MM.1S (cell line): Measurements from ENCODE around the gene SCFD2.

Source experiments
- DNase-seq: peaks from one replicate; pipeline ENCODE4 v3.0.0-alpha.2; 2015
- H2AFZ ChIP-seq: fragments of 300-600 bp; sonication (generic); 2 replicates; pipeline ENCODE4 v1.6.0; 2016; ENCODE audit warnings: antibody characterized with exemption, low read length
- H3F3A ChIP-seq: fragments of 300-600 bp; sonication (generic); 2 replicates; pipeline ENCODE4 v1.6.1; 2016; ENCODE audit warnings: mild to moderate bottlenecking, antibody characterized with exemption, low read length, moderate library complexity, mixed read lengths; ENCODE audit not compliant: insufficient read depth
- H3K27ac ChIP-seq: fragments of 300-600 bp; sonication (generic); 2 replicates; pipeline ENCODE4 v1.5.1; 2016; ENCODE audit warnings: mild to moderate bottlenecking, low read length
- H3K27me3 ChIP-seq: fragments of 300-600 bp; sonication (generic); replicated peaks from 2 replicates; pipeline ENCODE4 v1.6.0; 2016; ENCODE audit warnings: low read length; ENCODE audit not compliant: insufficient read depth
- H3K36me3 ChIP-seq: fragments of 300-600 bp; sonication (generic); replicated peaks from 2 replicates; pipeline ENCODE4 v1.6.1; 2016; ENCODE audit warnings: mild to moderate bottlenecking, low read length, mixed read lengths; ENCODE audit not compliant: insufficient read depth
- H3K4me1 ChIP-seq: fragments of 300-600 bp; sonication (generic); 2 replicates; pipeline ENCODE4 v1.6.1; 2016; ENCODE audit warnings: low read length, mixed read lengths
- H3K4me2 ChIP-seq: fragments of 300-600 bp; sonication (generic); 2 replicates; pipeline ENCODE4 v1.6.0; 2016; ENCODE audit warnings: low read depth, low read length
- H3K4me3 ChIP-seq: fragments of 300-600 bp; sonication (generic); 2 replicates; pipeline ENCODE4 v1.5.1; 2016; ENCODE audit warnings: low read length, mixed read lengths
- H3K79me2 ChIP-seq: fragments of 300-600 bp; sonication (generic); 2 replicates; pipeline ENCODE4 v1.6.1; 2016; ENCODE audit warnings: mixed run types, low read length, mixed read lengths
- H3K9ac ChIP-seq: fragments of 300-600 bp; sonication (generic); 2 replicates; pipeline ENCODE4 v1.6.1; 2016; ENCODE audit warnings: low read length, mixed read lengths
- H3K9me2 ChIP-seq: fragments of 300-600 bp; sonication (generic); replicated peaks from 2 replicates; pipeline ENCODE4 v1.6.1; 2016; ENCODE audit warnings: mild to moderate bottlenecking, low read length, mixed read lengths; ENCODE audit not compliant: insufficient read depth
- H3K9me3 ChIP-seq: fragments of 300-600 bp; sonication (generic); replicated peaks from 2 replicates; pipeline ENCODE4 v1.6.1; 2016; ENCODE audit warnings: mild to moderate bottlenecking, low read length, mixed read lengths; ENCODE audit not compliant: insufficient read depth
- H4K20me1 ChIP-seq: fragments of 300-600 bp; sonication (generic); 2 replicates; pipeline ENCODE4 v1.6.1; 2016; ENCODE audit warnings: mild to moderate bottlenecking, low read length, moderate library complexity, mixed read lengths; ENCODE audit not compliant: insufficient read depth
- CTCF ChIP-seq: fragments of 300-600 bp; sonication (generic); IDR thresholded peaks from 2 replicates; pipeline ENCODE4 v1.5.1; 2016; ENCODE audit warnings: antibody characterized with exemption, low read length, mixed read lengths
- EZH2 ChIP-seq: fragments of 300-600 bp; sonication (generic); optimal IDR thresholded peaks from 2 replicates; pipeline ENCODE3; 2017; ENCODE audit warnings: low read depth, mild to moderate bottlenecking, antibody characterized with exemption, low read length, mixed read lengths
- EZH2phosphoT487 ChIP-seq: fragments of 300-600 bp; sonication (generic); IDR thresholded peaks from 2 replicates; pipeline ENCODE4 v1.6.1; 2018; ENCODE audit warnings: antibody characterized with exemption, low read length

Gene SCFD2

GRCh38 chr4:53192496-53192895, 173.4 kb downstream of the SCFD2 start:
- no peak for DNase-seq
- Histone ChIP-seq H3K4me1 (no peaks in the 10 kb centered on the region), H3K9me3 (no peaks in the 10 kb centered on the region), H3K9me2 (no peaks in the 10 kb centered on the region), H3K27me3 (no peaks in the 10 kb centered on the region), H3K79me2 (no peaks in the 10 kb centered on the region), H3K4me2 (no peak overlapping the region), H3K36me3 (no peaks in the 10 kb centered on the region), H3K9ac (no peak overlapping the region), H3K27ac (no peak overlapping the region), H4K20me1 (no peaks in the 10 kb centered on the region; the same call in 1 of the 2 replicates), H3K4me3 (no peak overlapping the region), H2AFZ (no peak overlapping the region), H3F3A (no peaks in the 10 kb centered on the region)
- TF ChIP-seq EZH2phosphoT487, result no peak

- no peak overlapping the region for H2AFZ ChIP-seq
- no peak overlapping the region for H3K4me2 ChIP-seq
- H3K79me2 ChIP-seq, result no peaks in the 10 kb centered on the region
- no peaks in the 10 kb centered on the region for H3K9me2 ChIP-seq
- H3K36me3 ChIP-seq, result no peaks in the 10 kb centered on the region
- H3K9me3 ChIP-seq, result no peaks in the 10 kb centered on the region
- DNase-seq, result no peak
- H3F3A ChIP-seq, result no peaks in the 10 kb centered on the region
- TF ChIP-seq EZH2 (no peak), EZH2phosphoT487 (no peak), CTCF (no peak)
- no peaks in the 10 kb centered on the region for H3K27me3 ChIP-seq
- no peak overlapping the region for H3K27ac ChIP-seq
- no peaks in the 10 kb centered on the region; the same call in 1 of the 2 replicates for H4K20me1 ChIP-seq
- H3K4me3 ChIP-seq, result no peak overlapping the region
- H3K9ac ChIP-seq, result no peak overlapping the region
- H3K4me1 ChIP-seq, result no peaks in the 10 kb centered on the region
Observed at GRCh38 chr4:53191997-53192396, 173.9 kb downstream of the SCFD2 start.

DNA sequence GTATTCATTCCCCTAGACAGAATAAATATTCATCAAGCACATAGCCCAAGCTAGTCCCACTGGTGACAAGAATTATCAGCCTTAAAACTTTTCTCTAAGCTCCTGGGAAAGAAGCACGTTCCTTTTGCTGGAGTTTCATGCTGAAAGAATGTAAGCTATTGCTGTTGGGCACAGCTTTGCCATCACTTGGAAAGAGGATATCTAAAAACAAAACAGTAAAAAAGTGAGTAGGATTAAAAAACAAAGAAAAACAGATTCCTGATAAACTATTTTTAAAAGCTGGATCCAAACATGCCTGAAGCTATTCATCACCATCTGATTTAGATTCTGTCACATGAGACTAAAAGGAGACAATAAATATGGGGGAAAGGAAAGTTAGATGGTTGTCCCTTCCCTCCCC, 176.8 kb downstream of the SCFD2 start:
- Histone ChIP-seq H2AFZ (no peak overlapping the region), H3K4me1 (no peaks in the 10 kb centered on the region), H3K27ac (no peak overlapping the region), H3K9me2 (no peaks in the 10 kb centered on the region), H3K36me3 (no peaks in the 10 kb centered on the region), H3K27me3 (no peaks in the 10 kb centered on the region), H3K9me3 (no peaks in the 10 kb centered on the region), H4K20me1 (no peaks in the 10 kb centered on the region), H3K9ac (no peak overlapping the region), H3K79me2 (no peaks in the 10 kb centered on the region), H3F3A (no peaks in the 10 kb centered on the region), H3K4me3 (no peak overlapping the region), H3K4me2 (no peak overlapping the region)
- TF ChIP-seq CTCF, result no peak
- no peak for TF ChIP-seq EZH2phosphoT487
- no peak for TF ChIP-seq EZH2
- no peak for DNase-seq

DNA sequence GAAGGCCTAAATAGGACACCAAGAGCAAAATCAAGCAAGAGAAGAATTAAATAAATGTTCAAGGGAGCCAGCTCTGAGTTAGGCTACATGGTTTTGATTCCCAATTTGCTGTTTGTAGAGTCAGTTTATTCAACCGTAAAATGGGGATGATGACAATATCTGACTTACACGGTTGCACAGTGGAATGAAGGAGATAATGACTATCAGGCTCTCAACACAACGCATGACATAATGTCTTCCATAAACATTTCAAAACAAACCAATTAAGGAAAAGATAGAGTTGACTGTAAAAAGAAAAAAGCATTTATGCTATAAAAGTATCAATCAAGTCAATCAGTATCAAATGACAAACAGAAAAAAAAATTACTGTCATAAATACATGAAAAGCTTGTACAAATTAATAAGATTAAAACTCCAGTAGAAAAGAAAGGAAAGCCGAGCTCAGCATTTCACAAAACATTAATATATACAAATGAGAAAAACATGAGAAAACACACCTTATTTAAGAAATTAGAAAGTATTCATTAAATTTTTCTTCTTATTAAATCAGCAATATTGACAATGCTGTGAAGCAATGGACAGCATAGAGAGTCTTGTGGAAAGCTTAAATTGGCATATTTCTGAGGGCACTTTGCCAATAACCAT, 179.0 kb downstream of the SCFD2 start:
- H3K9me3 ChIP-seq, result no peaks in the 10 kb centered on the region
- H3K4me3 ChIP-seq, result no peak overlapping the region
- no peaks in the 10 kb centered on the region for H3K27me3 ChIP-seq
- H3K9me2 ChIP-seq, result no peaks in the 10 kb centered on the region
- H3K27ac ChIP-seq, result no peak overlapping the region
- no peak overlapping the region for H2AFZ ChIP-seq
- TF ChIP-seq EZH2phosphoT487, result no peak
- no peaks in the 10 kb centered on the region for H3F3A ChIP-seq
- H3K4me1 ChIP-seq, result no peaks in the 10 kb centered on the region
- H3K9ac ChIP-seq, result no peak overlapping the region
- no peaks in the 10 kb centered on the region for H4K20me1 ChIP-seq
- no peaks in the 10 kb centered on the region for H3K79me2 ChIP-seq
- DNase-seq, result no peak
- no peaks in the 10 kb centered on the region for H3K36me3 ChIP-seq
- no peak overlapping the region for H3K4me2 ChIP-seq
